GM21576 (cell line): ENCODE data around the gene ZBTB46.

ENCODE experiments used
- ATAC-seq: cut with Tn5 transposase; IDR thresholded peaks from one replicate; pipeline ENCODE4 v1.9.1; 2021; ENCODE audit warnings: mild to moderate bottlenecking, moderate library complexity; ENCODE audit not compliant: unreplicated experiment

ZBTB46 gene

GRCh38 chr20:63840405-63840828, 9.4 kb upstream of the ZBTB46 start:
- ATAC-seq: no peak

GRCh38 chr20:63839620-63840019, 8.6 kb upstream of the ZBTB46 start:
- no peak for ATAC-seq

- no peak for ATAC-seq
Measured at GRCh38 chr20:63837479-63837878, 6.4 kb upstream of the ZBTB46 start.

DNA sequence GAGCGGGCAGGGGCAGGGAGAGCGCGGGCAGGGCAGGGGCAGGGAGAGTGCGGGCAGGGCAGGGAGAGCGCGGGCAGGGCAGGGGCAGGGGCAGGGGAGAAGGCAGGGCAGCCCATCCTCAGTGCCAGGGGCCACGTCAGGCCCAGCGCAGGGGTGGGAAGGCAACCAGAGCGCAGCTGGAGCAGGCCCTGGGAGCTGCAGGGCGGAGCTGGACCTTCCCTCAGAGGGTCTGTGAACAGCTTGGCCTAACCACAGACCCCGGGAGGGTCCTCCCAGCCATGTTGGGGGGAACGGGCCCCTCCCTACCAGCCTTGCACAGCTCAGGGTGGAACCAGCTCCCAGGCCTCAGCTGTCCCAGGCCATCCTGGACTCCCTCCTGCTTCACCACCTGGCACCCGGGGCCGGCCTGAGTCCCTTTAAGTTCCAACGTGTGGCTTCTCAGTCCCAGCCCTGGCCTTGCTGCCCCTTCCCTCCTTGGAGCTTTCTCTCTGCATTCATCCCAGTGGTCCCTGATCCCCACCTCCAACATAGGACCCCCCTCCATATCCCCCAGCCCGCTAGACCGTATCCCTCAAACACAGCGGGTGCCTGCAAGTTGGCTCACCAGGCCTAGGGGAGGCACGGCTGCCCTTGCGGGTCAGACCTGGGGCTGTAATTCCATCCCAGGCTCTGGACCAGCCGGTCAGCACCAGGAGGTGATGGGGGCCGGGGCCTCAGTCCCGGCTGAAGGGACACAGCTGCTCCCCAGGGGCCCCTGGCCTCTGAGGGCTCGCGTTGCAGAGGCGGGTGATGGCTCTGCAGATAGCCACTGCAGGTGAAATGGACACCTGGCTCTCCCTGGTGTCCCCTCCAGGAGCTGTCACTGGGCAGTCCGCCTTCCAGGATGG, 5.6 kb upstream of the ZBTB46 start:
- ATAC-seq: no peak

DNA sequence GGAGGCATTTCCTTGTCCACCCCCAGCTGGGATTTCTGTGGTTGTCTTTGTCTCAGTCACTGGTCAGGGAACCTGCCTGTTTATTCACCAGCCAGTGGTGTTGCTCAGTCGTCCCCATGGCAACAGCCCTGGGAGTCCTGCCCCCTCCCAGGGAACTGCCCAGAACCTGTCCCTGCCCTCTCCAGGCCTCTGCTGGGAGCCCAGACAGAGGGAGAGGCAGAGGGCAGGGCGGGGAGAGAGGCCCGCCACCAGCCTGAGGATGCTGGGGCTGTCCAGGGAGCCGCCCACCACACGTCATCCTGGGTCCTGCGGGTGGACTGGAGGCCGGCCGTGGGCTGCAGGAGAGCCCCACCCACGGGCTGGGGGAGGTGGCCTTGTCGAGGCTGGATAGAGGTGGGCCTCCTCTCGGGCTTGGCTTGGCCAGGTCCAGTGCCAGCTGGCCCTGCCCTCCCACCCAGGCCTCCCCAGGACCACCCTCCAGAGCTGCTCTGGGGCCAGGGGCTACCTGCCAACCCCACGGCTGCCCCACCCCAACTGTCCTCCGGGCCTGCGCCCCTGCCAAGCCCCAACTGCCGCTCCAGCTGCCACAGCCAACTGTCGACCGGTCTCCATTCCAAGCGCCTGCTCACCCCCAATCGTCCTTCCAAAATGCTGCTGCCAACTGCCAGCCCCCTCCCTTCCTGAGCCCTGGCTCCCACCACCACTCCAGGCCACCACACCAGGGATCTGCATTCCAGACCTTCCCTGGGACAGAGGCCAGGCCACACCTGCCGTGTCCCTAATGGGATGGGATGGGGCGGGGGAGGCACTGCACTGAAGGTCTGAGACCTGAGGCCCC, 4.2 kb upstream of the ZBTB46 start:
- ATAC-seq: no peak

GRCh38 chr20:63834491-63834880, 3.4 kb upstream of the ZBTB46 start:
- no peak for ATAC-seq

- no peak for ATAC-seq
Measured at GRCh38 chr20:63833776-63834490, 2.9 kb upstream of the ZBTB46 start.

DNA sequence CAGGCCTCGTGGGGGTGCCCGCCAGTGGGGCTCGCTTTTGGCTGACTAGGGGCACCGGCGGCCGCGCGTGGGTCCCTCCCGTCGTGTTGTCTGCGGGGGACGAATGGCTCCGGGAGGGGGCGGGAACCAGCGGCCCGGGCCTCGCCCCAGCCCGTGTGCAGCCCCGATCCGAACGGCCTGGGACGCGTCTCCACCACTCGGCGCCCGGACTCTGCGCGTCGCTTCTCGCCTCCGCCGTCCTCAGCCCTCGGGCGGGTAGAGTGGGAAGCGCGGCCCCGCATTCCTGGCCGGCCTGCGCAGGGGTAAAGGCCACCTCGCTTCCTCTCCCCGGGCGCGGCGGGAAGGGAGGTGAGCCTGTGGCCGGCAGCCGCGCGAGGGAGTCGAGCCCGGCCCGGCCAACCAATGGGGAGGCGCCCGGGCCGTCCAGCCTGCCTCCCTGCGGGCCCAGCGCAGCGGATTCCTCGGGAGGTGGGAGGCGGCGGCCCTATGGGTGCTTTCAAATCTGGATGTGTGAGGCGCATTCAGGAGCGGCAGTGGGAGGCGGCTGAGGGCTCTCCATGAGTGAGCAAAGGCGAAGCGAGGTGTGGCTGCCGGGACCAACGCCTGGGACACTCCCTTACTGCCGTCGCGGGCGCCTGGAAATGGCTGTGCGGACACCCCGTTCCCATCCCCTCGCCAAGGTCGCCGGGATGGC, 1.1 kb upstream of the ZBTB46 start:
- ATAC-seq: no peak

DNA sequence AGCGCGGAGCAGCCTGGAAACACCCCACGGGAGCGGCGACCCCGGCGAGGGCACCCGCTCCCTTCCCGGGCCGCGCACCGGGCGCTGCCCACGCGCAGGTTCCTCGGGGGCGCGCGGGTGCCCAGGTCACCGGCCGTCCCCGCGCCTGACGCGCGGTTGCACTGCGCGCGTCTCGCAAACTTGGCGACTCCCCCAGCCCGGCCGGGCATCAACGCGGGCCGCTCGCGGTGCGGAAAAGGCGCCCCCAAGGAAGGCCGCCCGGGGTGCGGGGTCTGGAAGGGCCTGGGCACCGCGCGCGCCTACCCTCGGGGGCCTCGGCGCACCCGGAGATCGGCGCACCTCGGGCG, 555 bp upstream of the ZBTB46 start:
- ATAC-seq: no peak

GRCh38 chr20:63829945-63830835, 874 bp downstream of the ZBTB46 start:
- ATAC-seq: no peak

DNA sequence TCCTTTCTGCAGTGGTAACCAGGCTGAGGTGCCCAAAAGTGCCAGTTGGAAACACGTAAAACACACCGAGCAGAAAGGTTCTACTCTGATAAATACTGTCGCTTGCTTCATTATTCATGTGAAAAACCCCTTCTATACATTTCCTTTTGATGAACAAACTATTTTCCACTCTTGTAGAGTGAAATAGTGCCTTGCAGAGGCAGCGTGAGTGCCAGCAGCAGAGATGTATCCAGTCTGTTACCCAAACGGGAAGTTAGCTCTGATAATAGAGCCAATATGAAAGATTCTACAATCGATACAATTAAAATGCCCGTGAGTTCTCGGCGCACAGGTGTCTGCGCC, 1.5 kb downstream of the ZBTB46 start:
- no peak for ATAC-seq

DNA sequence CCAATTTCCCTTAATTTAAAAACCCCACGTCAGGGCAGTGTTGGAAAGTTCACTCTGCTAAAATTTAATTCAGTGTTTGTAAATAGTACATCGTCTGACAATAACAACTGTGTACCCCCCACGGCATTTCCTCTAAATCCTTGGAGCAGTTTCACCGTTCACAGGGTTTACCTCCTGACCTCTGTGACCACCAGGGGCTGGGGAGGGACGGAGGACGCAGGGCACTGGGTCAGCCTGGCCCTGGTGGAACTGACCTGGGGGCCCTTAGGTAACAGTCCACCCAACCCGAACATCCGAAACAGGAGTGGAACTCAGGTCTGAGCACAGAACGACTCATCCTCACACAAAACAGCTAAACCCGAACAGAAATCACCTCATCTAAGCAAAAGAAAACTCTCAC, 2.1 kb downstream of the ZBTB46 start:
- ATAC-seq: no peak

DNA sequence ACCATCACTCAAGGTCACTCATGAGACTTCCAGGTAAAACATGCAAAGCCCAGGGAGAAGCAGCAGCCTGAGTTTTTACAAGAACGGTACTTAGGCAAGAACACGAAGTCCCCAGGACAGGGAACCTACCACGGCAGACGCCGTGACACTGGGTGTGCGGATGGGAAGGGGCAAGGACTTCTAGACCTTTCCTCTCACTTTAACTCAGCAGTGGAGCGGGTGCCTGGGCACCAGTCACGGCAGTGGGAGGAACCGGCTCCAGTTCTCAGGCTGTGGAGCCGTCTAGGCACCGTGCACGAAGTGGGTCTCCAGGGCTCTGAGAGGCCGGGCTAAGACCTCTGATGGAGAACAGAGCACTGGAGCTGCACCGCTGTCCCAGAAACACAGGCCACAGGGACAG, 2.5 kb downstream of the ZBTB46 start:
- ATAC-seq: no peak

DNA sequence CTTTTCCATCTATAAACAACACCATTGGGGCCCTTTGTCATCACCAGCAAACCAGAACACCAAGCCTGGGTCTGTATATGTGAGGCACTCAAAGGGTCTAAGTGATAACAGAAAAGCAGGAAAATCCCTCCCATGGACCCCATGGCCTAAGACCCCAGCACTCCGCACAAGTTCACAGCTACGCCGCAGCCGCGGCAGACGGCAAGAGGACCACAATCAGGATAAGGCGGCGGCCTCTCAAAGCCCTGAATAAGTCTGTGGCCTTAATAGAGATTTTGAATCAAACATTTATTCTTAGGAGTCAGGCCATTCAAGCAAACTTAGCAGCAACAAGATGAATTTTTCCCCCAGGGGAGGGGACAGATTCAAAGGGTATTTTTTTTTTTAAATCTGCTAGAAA, 2.9 kb downstream of the ZBTB46 start:
- no peak for ATAC-seq

DNA sequence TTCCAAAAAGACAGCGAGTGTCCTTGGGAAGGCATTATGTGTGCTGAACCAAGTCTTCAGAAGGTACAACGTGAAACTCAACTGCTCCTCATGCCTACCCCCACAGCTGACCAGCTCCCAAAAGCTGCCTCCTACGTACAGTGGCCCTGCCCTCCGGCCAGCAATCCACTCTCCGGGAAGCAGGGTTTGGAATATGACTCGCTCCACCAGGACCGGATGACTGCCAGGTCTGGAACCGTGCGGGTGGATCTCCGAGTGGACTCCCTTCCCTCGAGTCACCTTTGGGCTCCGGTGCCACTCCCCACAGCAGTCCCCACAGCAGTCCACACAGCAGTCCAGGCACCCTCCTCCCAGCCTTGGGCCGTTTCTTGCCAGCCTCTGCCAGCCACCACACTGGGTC, 4.3 kb downstream of the ZBTB46 start:
- ATAC-seq: no peak

- ATAC-seq: no peak
Measured at GRCh38 chr20:63825331-63826118, 5.5 kb downstream of the ZBTB46 start.

DNA sequence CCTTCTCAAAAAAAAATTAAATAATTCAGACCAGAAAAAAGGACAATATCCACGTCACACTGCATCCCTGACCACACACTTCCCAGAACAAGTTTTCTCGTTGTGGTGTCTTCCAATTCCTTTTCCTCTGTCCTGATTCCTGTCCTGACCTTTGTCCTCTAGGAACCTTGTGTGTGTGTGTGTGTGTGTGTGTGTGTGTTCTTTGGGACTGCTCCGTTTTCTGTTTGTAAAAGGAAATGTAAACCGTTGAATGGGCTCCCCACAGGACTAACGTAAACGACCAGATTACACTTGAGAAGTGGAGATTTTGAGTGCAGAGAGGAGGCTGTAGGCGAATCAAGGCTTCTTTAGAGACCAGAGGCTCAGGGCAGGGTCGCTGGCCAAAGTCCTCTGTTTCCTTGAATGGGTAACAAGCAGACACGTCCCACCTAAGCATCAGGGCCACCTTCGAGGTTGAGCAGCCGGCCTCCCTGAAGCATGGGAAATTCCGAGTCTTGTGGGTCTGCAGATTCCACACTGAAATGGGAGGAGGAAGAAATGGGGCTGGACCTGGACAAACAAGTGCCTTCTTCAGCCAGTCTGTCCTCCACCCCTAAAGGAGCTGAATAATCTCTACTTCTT, 7.3 kb downstream of the ZBTB46 start:
- ATAC-seq: no peak

GRCh38 chr20:63822276-63822696, 8.8 kb downstream of the ZBTB46 start:
- ATAC-seq: no peak

GRCh38 chr20:63821811-63822210, 9.3 kb downstream of the ZBTB46 start:
- no peak for ATAC-seq
